ENCODE data around the gene MGST3.
A peak's percentile ranks its signal among the peaks of the same experiment; 100 is the strongest.
"Not testable (repeated sequence)": the region's sequence is repeated elsewhere in the genome, so short reads cannot be mapped to it uniquely, and the experiment has no call there.

MGST3 gene

DNA sequence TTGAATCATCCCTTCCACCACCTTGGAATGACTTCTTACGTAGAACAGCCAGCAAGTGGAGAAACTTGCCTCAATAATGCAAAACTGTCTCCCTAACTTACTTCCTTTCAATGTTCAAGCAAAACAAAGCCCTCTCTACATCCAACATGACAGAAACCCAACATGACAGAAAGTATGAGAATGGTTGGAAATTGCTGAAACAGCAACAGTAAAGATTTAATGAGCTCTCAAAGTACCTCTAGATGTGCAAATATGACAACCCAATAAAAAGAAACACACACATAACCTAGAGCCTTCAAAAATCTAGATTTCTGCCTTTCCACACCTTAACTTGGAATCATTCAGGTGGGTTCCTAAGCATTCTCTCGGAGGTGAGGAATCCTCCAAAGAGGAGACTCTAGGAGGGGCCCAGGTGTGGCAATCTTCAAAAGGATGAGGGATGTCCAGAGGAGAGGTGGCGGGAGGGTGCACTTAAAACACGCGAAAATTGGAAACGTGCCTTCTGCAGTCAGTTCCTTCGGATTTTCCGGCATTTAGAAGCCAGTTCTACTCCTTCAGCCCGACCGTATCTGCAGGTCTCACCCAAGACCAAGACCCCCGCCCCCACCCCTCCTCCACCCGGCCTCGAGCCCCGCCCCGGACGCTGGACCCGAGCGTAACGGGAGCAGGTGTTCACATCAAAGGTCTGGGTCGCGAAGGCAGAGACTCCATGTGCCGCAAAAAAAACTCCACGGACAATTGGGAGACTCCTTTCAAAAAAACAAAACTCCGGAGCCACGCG lies 996 bp upstream of the MGST3 start:
- peak overlapping the region; percentile 85 for H3K27ac ChIP-seq (ENCODE audit: low read depth, low read length)
- H2AFZ ChIP-seq (ENCODE audit: low read length, unreplicated experiment) = peak overlapping the region; percentile 93

GRCh38 chr1:165631342-165632151 lies 513 bp downstream of the MGST3 start:
- peaks cover 37% of the 10 kb centered on the region for H3K4me1 ChIP-seq (ENCODE audit: control insufficient read depth, insufficient read depth, low read length, unreplicated experiment)
- H3K27ac ChIP-seq (ENCODE audit: low read depth, low read length) = peak overlapping the region; percentile 85
- no peaks in the 10 kb centered on the region for H3K36me3 ChIP-seq (ENCODE audit: insufficient read depth, low read length)
- H3K27me3 ChIP-seq (ENCODE audit: insufficient read depth, low read length) = no peaks in the 10 kb centered on the region
- peak overlapping the region; percentile 95 for H2AFZ ChIP-seq (ENCODE audit: low read length, unreplicated experiment)
- peak overlapping the region; percentile 92 for H3K4me3 ChIP-seq (ENCODE audit: low read depth, low read length)
- H3K79me2 ChIP-seq (ENCODE audit: control insufficient read depth, insufficient read depth, low read length, unreplicated experiment) = peaks cover 40% of the 10 kb centered on the region

More for the DNA sequence above, 996 bp upstream of the MGST3 start:
- Histone ChIP-seq H3K27me3 (ENCODE audit: insufficient read depth, low read length) (no peaks in the 10 kb centered on the region), H3K4me1 (ENCODE audit: control insufficient read depth, insufficient read depth, low read length, unreplicated experiment) (peaks cover 30% of the 10 kb centered on the region), H3K4me3 (ENCODE audit: low read depth, low read length) (peak overlapping the region; percentile 92), H3K36me3 (ENCODE audit: insufficient read depth, low read length) (no peaks in the 10 kb centered on the region), H3K79me2 (ENCODE audit: control insufficient read depth, insufficient read depth, low read length, unreplicated experiment) (peaks cover 33% of the 10 kb centered on the region)

DNA sequence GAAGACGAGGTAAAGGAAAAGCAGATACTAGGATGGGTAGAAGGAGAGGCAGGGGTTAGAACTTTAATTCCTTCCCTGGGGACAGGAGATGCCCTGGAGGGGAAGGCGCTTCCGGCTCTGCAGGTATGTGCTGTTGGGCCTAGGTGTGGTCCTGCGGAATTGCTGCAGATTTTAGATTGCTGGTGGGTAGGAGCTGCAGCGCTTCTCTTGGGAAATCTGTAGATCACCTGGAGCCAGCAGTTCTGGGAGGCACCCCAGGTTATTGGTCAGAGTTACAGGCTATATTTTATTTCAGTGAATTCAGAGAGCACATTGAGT lies 1.1 kb downstream of the MGST3 start:
- Histone ChIP-seq H3K27me3 (ENCODE audit: insufficient read depth, low read length) (no peaks in the 10 kb centered on the region), H3K4me1 (ENCODE audit: control insufficient read depth, insufficient read depth, low read length, unreplicated experiment) (peaks cover 42% of the 10 kb centered on the region), H3K36me3 (ENCODE audit: insufficient read depth, low read length) (no peaks in the 10 kb centered on the region), H3K27ac (ENCODE audit: low read depth, low read length) (peak overlapping the region; percentile 85), H2AFZ (ENCODE audit: low read length, unreplicated experiment) (peak overlapping the region; percentile 34), H3K4me3 (ENCODE audit: low read depth, low read length) (peak overlapping the region; percentile 92), H3K79me2 (ENCODE audit: control insufficient read depth, insufficient read depth, low read length, unreplicated experiment) (peaks cover 40% of the 10 kb centered on the region)

- peak overlapping the region; percentile 1 for H2AFZ ChIP-seq (ENCODE audit: low read length, unreplicated experiment)
- H3K79me2 ChIP-seq (ENCODE audit: control insufficient read depth, insufficient read depth, low read length, unreplicated experiment) = peaks cover 40% of the 10 kb centered on the region
- H3K4me1 ChIP-seq (ENCODE audit: control insufficient read depth, insufficient read depth, low read length, unreplicated experiment) = peaks cover 46% of the 10 kb centered on the region
- peak overlapping the region; percentile 85; the same call in 1 of the 2 replicates for H3K27ac ChIP-seq (ENCODE audit: low read depth, low read length)
- H3K27me3 ChIP-seq (ENCODE audit: insufficient read depth, low read length) = no peaks in the 10 kb centered on the region
- no peaks in the 10 kb centered on the region for H3K36me3 ChIP-seq (ENCODE audit: insufficient read depth, low read length)
- H3K4me3 ChIP-seq (ENCODE audit: low read depth, low read length) = peak overlapping the region; percentile 92
Observed at GRCh38 chr1:165632491-165632890, 1.5 kb downstream of the MGST3 start.

DNA sequence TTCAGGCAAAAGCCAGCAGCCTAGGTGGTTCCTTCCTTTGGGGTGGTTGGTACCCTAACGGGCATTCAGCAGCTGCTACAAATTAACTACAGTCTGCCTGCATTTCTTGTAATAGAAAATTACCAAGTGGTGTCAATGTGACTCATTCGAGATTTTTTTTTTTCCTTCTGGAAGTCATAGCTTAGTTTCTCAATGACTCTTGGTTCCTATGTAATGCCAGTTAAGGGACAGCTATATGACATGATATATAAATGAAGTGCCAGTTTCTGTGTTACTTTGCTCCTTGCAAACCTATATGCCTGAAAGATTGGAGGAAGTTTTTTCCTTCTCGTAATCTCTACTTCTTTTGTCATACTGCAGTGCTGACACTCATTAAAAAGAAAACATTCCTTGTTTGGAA lies 2.6 kb downstream of the MGST3 start:
- H3K4me1 ChIP-seq (ENCODE audit: control insufficient read depth, insufficient read depth, low read length, unreplicated experiment) = peaks cover 53% of the 10 kb centered on the region
- peak overlapping the region; percentile 46 for H3K4me3 ChIP-seq (ENCODE audit: low read depth, low read length)
- peaks cover 40% of the 10 kb centered on the region for H3K79me2 ChIP-seq (ENCODE audit: control insufficient read depth, insufficient read depth, low read length, unreplicated experiment)
- H3K27ac ChIP-seq (ENCODE audit: low read depth, low read length) = no peak overlapping the region
- H3K27me3 ChIP-seq (ENCODE audit: insufficient read depth, low read length) = no peaks in the 10 kb centered on the region
- no peak overlapping the region for H2AFZ ChIP-seq (ENCODE audit: low read length, unreplicated experiment)
- H3K36me3 ChIP-seq (ENCODE audit: insufficient read depth, low read length) = no peaks in the 10 kb centered on the region

DNA sequence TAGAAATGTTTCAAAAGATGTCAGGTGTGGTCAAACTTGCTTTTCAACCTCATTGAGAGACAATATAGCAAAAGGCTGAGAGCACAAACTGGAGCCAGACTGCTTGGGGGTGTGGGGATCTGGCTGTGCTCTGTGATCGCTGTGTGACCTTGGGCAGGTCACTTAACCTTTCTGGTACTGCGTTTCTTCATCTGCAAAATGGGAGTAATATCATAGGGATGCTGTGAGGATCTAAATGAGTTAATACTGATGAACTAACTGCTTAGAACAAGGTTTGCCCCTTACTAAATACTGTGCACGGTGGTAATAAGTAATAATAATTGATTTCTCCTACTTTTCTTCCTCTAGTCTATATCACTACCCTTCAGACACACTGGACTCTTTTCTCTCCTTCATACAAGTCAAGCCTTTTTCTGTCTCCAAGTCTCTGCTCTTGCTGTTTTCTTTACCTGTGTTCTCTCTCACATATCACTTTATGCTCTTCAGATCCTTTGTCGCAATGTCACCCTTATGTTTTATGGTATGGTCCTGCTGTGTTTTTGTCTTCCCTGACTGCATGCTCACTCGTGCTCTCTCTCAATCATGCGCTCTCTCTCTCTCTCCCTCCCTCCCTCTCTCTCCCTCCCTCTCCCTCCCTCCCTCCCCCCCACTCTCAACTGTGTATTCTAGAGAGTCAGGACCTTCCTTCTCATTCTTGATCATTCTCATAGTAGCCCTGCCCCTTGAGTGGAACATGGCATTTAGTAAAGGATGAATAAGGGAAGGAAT lies 3.3 kb downstream of the MGST3 start:
- Histone ChIP-seq H3K4me3 (ENCODE audit: low read depth, low read length) (peak overlapping the region; percentile 46; the same call in 1 of the 2 replicates), H3K27ac (ENCODE audit: low read depth, low read length) (no peak overlapping the region), H3K79me2 (ENCODE audit: control insufficient read depth, insufficient read depth, low read length, unreplicated experiment) (peaks cover 46% of the 10 kb centered on the region), H3K4me1 (ENCODE audit: control insufficient read depth, insufficient read depth, low read length, unreplicated experiment) (peaks cover 51% of the 10 kb centered on the region), H2AFZ (ENCODE audit: low read length, unreplicated experiment) (no peak overlapping the region), H3K27me3 (ENCODE audit: insufficient read depth, low read length) (no peaks in the 10 kb centered on the region), H3K36me3 (ENCODE audit: insufficient read depth, low read length) (no peaks in the 10 kb centered on the region)

DNA sequence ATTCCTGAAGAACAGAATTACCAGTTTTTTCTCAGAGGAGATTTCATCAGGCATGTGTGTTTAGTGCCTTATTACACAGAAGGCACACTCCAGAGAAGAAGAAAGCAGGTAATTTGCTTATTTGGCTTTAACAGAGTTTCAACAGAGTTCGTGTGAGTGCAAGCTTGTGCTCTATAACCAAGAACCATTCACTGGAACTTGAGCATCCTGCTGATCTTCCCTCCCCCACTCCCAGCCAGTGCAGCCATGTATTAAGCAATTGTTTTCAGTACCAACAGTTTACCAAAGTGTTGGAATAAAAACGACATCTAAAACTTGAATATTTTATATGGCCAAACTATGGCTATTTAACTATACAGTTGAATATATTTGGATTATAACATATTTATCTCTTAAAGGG lies 4.3 kb downstream of the MGST3 start:
- no peak overlapping the region for H3K27ac ChIP-seq (ENCODE audit: low read depth, low read length)
- peaks cover 54% of the 10 kb centered on the region for H3K79me2 ChIP-seq (ENCODE audit: control insufficient read depth, insufficient read depth, low read length, unreplicated experiment)
- H3K4me3 ChIP-seq (ENCODE audit: low read depth, low read length) = no peak overlapping the region

DNA sequence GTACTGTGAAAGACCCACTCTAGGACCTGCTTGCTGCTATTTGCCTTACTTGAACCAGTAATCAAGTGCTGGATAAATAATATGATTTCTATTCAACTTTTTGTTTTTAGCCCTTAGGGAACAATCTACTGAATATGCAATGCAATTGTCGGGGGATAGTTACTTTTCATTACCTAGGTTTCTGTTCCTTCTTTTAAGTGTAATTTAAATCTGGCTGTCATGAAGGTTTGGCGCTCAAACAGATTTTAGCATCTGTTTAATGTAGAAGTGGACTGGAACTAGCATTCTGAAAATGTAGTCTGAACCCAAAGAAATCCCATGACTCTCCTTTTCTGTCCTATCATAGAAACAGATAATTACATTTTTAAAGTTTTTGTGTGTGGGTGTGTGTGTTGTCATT lies 4.8 kb downstream of the MGST3 start:
- H3K27ac ChIP-seq (ENCODE audit: low read depth, low read length) = no peak overlapping the region

More for the DNA sequence above, 4.3 kb downstream of the MGST3 start:
- Histone ChIP-seq H3K4me1 (ENCODE audit: control insufficient read depth, insufficient read depth, low read length, unreplicated experiment) (peaks cover 43% of the 10 kb centered on the region), H3K27me3 (ENCODE audit: insufficient read depth, low read length) (no peaks in the 10 kb centered on the region), H3K36me3 (ENCODE audit: insufficient read depth, low read length) (no peaks in the 10 kb centered on the region), H2AFZ (ENCODE audit: low read length, unreplicated experiment) (no peak overlapping the region)

DNA sequence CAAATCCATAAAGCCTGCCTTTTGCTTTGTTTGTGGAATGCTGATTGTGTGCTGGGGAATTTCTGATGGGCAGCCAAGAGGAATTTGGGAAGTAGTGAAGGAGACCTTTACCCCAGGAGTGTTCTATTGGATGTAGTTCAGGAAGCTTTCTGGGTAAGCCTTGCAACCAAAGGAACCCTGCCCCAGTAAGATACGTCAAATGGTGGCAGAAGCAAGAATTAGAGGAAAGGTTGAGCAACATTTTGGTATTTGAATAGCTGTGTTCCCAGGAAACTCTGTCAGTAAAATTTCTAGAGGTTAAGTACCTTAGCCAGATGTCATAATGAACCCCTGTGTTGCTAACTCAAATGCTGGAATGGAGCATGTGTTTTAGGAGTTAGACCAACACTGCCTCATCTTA lies 6.4 kb downstream of the MGST3 start:
- H3K4me1 ChIP-seq (ENCODE audit: control insufficient read depth, insufficient read depth, low read length, unreplicated experiment) = peaks cover 52% of the 10 kb centered on the region
- no peak overlapping the region for H2AFZ ChIP-seq (ENCODE audit: low read length, unreplicated experiment)
- H3K27ac ChIP-seq (ENCODE audit: low read depth, low read length) = peak overlapping the region; percentile 81
- peaks cover 50% of the 10 kb centered on the region for H3K79me2 ChIP-seq (ENCODE audit: control insufficient read depth, insufficient read depth, low read length, unreplicated experiment)
- no peaks in the 10 kb centered on the region for H3K36me3 ChIP-seq (ENCODE audit: insufficient read depth, low read length)
- no peaks in the 10 kb centered on the region for H3K27me3 ChIP-seq (ENCODE audit: insufficient read depth, low read length)
- peak overlapping the region; percentile 49; the same call in 1 of the 2 replicates for H3K4me3 ChIP-seq (ENCODE audit: low read depth, low read length)

More for the DNA sequence above, 4.8 kb downstream of the MGST3 start:
- no peak overlapping the region for H2AFZ ChIP-seq (ENCODE audit: low read length, unreplicated experiment)
- peaks cover 43% of the 10 kb centered on the region for H3K4me1 ChIP-seq (ENCODE audit: control insufficient read depth, insufficient read depth, low read length, unreplicated experiment)
- peaks cover 54% of the 10 kb centered on the region for H3K79me2 ChIP-seq (ENCODE audit: control insufficient read depth, insufficient read depth, low read length, unreplicated experiment)
- no peaks in the 10 kb centered on the region for H3K27me3 ChIP-seq (ENCODE audit: insufficient read depth, low read length)
- H3K36me3 ChIP-seq (ENCODE audit: insufficient read depth, low read length) = no peaks in the 10 kb centered on the region
- H3K4me3 ChIP-seq (ENCODE audit: low read depth, low read length) = no peak overlapping the region

GRCh38 chr1:165638211-165638610 lies 7.2 kb downstream of the MGST3 start:
- not testable (repeated sequence) for H3K36me3 ChIP-seq (ENCODE audit: insufficient read depth, low read length); H2AFZ ChIP-seq (ENCODE audit: low read length, unreplicated experiment); H3K27me3 ChIP-seq (ENCODE audit: insufficient read depth, low read length); H3K4me3 ChIP-seq (ENCODE audit: low read depth, low read length)
- Histone ChIP-seq H3K4me1 (ENCODE audit: control insufficient read depth, insufficient read depth, low read length, unreplicated experiment) (peaks cover 45% of the 10 kb centered on the region), H3K27ac (ENCODE audit: low read depth, low read length) (peak overlapping the region; percentile 81), H3K79me2 (ENCODE audit: control insufficient read depth, insufficient read depth, low read length, unreplicated experiment) (peaks cover 49% of the 10 kb centered on the region)
